ENCODE measurements around the gene WWP2. TPM values are rescaled to one million over a fixed set of nuclear protein-coding genes. Genes with fewer than 3 reads are reported as not detected.
"Not testable (repeated sequence)": the region's sequence is repeated elsewhere in the genome, so short reads cannot be mapped to it uniquely, and the experiment has no call there.

The WWP2 gene

DNA sequence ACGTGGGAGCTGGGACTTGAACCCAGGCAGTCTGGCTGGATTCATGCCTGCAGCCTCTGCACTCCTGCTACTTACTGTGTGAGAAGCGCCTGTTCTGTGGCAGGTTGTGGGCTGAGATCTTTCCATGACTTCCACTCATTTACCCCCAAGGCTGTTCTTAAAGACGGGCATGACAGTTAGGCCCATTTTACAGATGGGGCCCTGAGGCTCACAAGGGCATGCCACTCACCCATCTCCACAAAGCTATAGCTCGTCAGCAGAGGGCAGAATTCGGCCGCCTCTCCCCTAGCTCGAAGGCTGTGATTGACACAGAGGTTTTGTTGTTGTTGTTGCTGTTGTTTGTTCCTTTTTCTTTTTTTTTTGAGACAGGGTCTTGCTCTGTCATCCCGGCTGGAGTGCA lies 210.8 kb downstream of the WWP2 start:
- H3K4me1 ChIP-seq (ENCODE audit: control insufficient read depth, insufficient read depth, low read length); H3K27me3 ChIP-seq (ENCODE audit: control insufficient read depth, insufficient read depth, low read length); H3K36me3 ChIP-seq (ENCODE audit: insufficient read depth, low read length); H3K4me3 ChIP-seq (ENCODE audit: low read length); H3K9ac ChIP-seq (ENCODE audit: low read depth, low read length); H3K4me2 ChIP-seq (ENCODE audit: low read length); H3K9me3 ChIP-seq (replicated peaks; ENCODE audit: low read length): not testable (repeated sequence)

DNA sequence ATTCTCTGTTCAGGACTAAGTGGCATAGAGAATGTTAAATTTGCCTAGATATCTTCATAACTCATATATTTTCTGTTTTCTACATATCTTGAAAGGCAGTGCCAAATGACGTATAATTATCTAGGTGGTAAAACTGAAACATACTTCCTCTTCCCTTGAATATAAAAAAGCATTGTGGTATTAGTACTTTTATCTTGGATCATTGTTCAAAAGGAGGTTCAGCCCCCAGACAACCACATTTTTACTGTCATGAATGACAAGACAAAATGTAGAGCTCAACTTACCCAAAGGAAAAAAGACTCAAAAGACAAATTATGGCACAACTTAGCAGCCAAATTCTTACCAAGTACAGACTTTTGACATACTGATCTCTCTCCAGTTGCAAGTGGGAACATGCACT lies 223.1 kb downstream of the WWP2 start:
- not testable (repeated sequence) for H3K27me3 ChIP-seq (ENCODE audit: control insufficient read depth, insufficient read depth, low read length); H3K4me3 ChIP-seq (ENCODE audit: low read length); H3K9ac ChIP-seq (ENCODE audit: low read depth, low read length); H3K36me3 ChIP-seq (ENCODE audit: insufficient read depth, low read length); H3K4me1 ChIP-seq (ENCODE audit: control insufficient read depth, insufficient read depth, low read length); H3K4me2 ChIP-seq (ENCODE audit: low read length); H3K9me3 ChIP-seq (replicated peaks; ENCODE audit: low read length)

Small RNA genes lying within 50 kb of the gene (small RNA-seq; reads per million reads assigned to genes)
- gene AC026468.1 (not detected), gene MIR140 (252 reads per million, percentile 98 among the genes with 10 or more reads in this experiment), gene RF00091 (not detected)

Data from skeletal muscle satellite cell (primary cell).